ENCODE results near the gene CBLL1.

The CBLL1 gene

DNA sequence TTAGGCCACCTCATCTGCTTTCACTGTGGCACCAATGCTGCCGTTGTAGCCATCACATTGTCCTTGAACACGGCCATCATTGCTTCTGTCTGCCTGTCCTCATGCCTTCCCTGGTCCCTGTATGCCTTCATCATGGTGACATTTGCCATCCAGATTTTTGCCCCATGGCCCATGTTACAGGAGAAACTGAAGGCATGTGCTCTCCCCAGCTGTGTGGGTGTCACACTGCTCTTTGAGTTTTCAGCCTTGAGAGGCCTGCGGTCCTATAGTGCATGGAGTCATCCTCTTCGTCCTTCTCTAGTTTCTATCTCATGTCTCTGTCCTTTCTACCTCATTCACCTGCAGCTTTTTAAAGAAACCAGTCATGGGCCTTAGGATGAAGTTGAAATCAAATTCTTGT lies 65.2 kb downstream of the CBLL1 start:
- DNase-seq: no peak

GRCh38 chr7:107810626-107811025 lies 66.7 kb downstream of the CBLL1 start:
- no peak for DNase-seq

Data from amygdala (tissue), 56 donors.